GM12872 (cell line): ENCODE results near the gene IGFL2.
A peak's percentile ranks its signal among the peaks of the same experiment; 100 is the strongest.

Experiments
- TF ChIP-seq, protein P1 (sequence below): IDR thresholded peaks from 3 replicates; pipeline ENCODE4 v1.5.1; 2011; ENCODE audit warnings: low read depth, mild to moderate bottlenecking, low read length, moderate library complexity; ENCODE audit not compliant: insufficient read depth

Gene IGFL2

DNA sequence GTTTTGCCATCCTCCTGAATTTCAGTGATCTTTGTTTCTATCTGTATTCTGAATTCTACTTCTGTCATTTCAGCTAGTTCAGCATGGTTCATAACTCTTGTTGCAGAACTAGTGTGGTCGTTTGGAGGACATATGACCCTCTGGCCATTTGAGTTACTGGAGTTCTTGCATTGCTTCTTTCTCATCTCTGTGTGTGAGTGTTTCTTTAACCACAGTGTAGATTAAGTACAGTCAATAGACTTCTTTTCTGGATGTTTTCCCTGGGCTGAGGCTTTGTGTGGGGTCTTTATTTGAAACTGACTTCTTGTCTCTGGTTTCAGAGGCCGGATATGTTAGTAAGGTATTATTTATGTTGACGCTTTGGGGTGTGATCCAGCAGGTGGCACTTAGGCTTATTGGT, 14.7 kb downstream of the IGFL2 start:
- TF ChIP-seq, protein P1, sequence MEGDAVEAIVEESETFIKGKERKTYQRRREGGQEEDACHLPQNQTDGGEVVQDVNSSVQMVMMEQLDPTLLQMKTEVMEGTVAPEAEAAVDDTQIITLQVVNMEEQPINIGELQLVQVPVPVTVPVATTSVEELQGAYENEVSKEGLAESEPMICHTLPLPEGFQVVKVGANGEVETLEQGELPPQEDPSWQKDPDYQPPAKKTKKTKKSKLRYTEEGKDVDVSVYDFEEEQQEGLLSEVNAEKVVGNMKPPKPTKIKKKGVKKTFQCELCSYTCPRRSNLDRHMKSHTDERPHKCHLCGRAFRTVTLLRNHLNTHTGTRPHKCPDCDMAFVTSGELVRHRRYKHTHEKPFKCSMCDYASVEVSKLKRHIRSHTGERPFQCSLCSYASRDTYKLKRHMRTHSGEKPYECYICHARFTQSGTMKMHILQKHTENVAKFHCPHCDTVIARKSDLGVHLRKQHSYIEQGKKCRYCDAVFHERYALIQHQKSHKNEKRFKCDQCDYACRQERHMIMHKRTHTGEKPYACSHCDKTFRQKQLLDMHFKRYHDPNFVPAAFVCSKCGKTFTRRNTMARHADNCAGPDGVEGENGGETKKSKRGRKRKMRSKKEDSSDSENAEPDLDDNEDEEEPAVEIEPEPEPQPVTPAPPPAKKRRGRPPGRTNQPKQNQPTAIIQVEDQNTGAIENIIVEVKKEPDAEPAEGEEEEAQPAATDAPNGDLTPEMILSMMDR = no peak

DNA sequence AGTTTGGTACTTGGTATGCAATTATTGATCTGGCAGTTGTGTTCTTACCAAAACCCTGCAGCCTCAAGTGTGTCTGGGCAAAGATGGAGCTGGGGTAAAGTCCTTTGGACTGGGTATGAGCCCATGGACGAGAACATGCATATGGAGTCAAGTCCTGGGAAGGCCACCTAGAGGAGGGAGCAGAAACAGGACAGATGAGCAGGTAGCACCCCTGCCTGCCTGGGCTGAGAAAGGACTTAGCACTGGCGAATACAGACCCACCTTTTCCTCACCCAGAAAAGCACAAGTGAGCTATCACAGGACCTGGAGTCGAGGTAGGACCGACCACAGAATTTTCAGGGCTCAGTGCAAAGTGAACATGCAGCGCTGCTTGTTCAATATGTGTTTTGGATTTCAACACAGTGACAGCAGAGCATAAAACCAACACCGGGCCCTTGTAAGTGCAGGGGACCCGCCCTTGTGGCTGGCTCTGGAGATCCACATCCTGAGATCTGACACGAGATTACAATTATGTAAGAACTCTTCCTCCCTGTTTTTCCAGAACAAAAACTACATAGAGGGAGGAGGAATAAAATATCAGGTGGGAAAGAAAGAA, 25.9 kb downstream of the IGFL2 start:
- TF ChIP-seq, protein P1 = peak; percentile 10; the same call in 1 of the 3 replicates

DNA sequence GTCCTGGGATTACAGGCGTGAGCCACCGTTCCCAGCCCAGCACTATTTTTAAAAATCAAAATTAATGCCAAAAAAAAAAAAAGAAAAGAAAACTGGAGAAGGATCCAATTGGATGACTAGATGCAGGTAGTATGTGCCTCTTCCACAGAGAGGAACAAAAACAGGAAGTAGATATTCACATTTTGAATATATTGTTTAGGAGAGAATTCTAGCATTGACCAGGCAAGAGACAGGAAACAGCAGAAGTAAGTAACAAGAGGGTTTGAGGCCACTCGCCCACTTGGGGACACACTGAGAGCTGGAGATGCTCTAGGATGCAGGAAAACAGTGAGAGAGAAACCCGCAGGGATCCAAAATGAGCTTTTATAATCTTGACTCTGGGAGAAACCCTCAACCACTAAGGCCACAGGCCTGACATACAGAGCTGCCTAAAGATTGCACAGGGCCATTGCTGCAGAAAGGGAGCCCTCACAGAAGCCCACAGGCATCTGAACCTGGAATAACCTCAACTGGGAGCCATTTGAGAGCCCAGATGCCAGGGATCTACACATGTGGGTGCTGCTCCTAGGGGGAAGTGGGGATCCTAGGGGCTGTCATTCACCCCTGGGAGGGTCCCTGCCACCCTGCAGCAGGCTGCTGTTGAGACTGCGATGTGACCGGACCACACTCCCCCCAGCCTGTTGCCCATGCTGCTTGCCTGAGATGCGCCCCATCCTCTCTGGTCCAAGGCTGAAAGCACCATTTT, 28.2 kb downstream of the IGFL2 start:
- TF ChIP-seq, protein P1 = no peak

DNA sequence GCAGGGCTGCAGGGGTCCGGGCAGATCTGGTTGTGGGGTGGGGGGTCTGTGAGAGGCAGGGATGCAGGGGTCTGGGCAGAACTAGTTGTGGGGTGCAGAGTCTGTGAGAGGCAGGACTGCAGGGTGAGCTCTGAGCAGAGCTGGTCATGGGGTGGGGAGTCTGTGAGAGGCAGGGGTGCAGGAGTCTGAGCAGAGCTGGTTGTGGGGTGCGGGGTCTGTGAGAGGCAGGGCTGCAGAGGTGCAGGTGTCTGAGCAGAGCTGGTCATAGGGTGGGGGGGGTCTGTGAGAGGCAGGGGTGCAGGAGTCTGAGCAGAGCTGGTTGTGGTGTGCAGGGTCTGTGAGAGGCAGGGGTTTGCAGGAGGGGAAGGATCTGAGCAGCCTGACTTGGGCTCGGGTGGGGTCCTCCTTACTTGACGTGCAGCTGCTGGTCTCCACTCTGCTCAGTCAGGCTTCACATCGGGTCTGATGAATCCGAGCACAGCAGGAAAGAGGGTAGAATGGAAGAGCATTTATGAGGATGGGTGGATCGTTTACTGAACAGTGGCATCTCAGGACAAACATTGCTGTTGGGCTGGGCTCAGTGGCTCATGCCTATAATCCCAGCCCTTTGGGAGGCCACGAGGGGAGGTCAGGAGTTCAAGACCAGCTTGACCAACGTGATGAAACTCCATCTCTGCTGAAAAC, 31.2 kb downstream of the IGFL2 start:
- TF ChIP-seq, protein P1 = no peak

DNA sequence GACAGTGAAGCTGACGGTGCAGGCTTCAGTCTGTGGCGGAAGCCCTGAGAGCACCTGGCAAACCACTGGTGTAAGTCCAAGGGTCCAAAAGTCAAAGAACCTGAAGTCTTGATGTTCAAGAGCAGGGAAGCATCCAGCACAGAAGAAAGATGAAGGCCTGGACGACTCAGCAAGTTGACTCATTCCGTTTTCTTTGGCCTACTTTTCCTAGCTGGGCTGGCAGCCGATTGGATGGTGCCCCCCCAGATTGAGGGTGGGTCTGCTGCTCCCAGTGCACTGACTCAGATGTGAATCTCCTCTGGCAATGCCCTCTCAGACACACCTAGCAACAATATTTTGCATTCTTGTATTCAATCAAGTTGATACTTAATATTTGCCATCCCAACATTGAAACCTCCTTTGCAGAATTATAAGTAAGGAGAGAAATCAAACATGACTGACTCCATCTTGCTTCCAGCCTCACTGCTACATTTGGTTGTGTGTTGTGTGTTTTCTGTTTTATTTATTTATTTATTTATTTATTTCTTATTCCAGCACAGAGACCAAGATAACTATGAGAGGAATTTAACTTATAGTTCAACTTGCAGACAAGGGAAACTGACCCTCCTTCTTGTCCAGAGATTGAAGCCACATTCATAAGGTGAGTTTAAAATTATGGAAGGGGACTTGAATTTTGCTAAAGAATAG, 32.8 kb downstream of the IGFL2 start:
- TF ChIP-seq, protein P1 = no peak

DNA sequence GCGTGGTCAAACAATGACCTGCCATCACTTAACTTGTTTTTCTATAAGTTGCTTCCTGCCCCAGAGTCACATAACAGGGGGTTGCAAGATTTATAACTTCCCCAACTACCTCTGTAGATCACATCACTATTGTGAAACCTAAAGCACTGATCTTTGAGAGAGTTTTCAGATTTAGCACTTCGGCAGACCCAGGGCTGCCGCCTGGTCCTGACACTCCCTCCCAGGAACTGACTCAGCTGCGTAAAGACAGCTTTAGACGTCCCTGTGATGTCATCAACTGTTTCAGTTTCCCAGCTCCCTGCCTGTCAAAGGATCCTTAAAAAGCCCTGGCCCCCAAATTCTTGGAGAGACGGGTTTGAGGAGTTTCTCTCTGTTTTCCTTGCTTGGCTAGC, 33.3 kb downstream of the IGFL2 start:
- TF ChIP-seq, protein P1 = no peak

DNA sequence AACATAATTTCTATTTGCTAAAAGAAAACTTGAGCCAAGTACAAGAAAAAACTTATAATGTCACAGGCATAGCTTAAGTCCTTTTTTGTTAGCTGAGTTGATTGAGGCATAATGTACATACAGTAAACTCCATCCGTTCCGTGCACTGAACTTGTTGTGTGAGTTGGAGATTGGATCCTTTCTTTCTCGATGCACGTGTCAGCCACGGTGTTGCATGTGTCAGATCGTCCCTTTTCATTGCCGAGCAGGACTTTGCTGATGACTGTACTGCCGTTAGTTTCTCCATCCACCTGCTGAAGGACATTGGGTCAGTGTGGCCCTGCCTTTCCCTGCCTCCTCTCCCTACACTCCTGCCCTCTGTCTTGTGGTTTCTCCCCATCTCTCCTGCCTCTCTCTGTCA, 34.4 kb downstream of the IGFL2 start:
- TF ChIP-seq, protein P1 = no peak
